ENCODE data around the gene PIGW. TPM values are rescaled to one million over a fixed set of nuclear protein-coding genes. Genes with fewer than 3 reads are reported as not detected.

PIGW gene
- total RNA-seq, 1 experiment from 2014 or later: 8.0 TPM

DNA sequence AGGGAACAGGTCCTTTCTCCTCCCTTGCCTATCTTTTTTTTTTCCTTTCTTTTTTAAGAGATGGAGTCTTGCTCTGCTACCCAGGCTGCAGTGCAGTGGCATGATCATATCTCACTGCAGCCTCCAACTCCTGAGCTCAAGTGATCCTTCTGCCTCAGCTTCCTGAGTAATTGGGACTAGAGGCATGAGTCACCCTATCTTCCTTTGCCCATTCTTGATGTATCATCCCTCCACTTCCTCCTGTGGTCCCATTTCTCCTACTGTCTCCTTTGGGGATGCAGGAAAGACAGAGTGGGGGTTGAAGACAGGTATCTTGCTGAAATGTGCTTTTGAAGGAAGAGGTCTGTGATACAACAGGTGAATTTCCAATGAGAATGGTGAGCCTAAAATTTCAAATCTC lies 5.7 kb upstream of the PIGW start:
- H3K36me3 ChIP-seq (ENCODE audit: low read depth): peaks cover 14% of the 10 kb centered on the region
- POLR2A ChIA-PET (ENCODE audit: unreplicated experiment): interaction anchor here (0.7 kb wide), 1 partner anchor 41 kb away, joined by 3 read pairs; no protein-coding TSS in a partner anchor
- H3K27me3 ChIP-seq (ENCODE audit: insufficient read depth, low read depth): no peaks in the 10 kb centered on the region
- peaks cover 9% of the 10 kb centered on the region; the same call in 1 of the 2 replicates for H3K4me1 ChIP-seq (replicated peaks; ENCODE audit: insufficient read depth)
- no peak overlapping the region for H2AFZ ChIP-seq
- CTCF ChIA-PET: interaction anchor here (0.6 kb wide), 1 partner anchor 15 kb away, joined by 5 read pairs; no protein-coding TSS in a partner anchor
- H3K9me2 ChIP-seq (ENCODE audit: insufficient read depth): no peaks in the 10 kb centered on the region
- intact Hi-C loops (cut with micrococcal nuclease; ENCODE audit: unreplicated experiment): no loop called here
- H3K9me3 ChIP-seq (ENCODE audit: insufficient read depth, low read depth): no peaks in the 10 kb centered on the region
- H3F3A ChIP-seq (ENCODE audit: insufficient read depth, low read depth): peaks cover 23% of the 10 kb centered on the region; the same call in 1 of the 2 replicates
- no peak for DNase-seq
- H3K27ac ChIP-seq: no peak overlapping the region
- TF ChIP-seq CTCF (conservative IDR thresholded peaks at IDR 0.05) (no peak), EZH2 (IDR thresholded peaks at IDR 0.05; ENCODE audit: low read depth) (no peak)
- H3K4me2 ChIP-seq: no peak overlapping the region
- no peak overlapping the region for H3K4me3 ChIP-seq
- BruUV-seq (replicated peaks): no TSS peak
- peaks cover 21% of the 10 kb centered on the region for H3K79me2 ChIP-seq (ENCODE audit: low read depth)
- no peaks in the 10 kb centered on the region for H4K20me1 ChIP-seq (ENCODE audit: insufficient read depth)

- Histone ChIP-seq H3K4me1 (replicated peaks; ENCODE audit: insufficient read depth) (peaks cover 15% of the 10 kb centered on the region; the same call in 1 of the 2 replicates), H2AFZ (no peak overlapping the region), H3K36me3 (ENCODE audit: low read depth) (peaks cover 5% of the 10 kb centered on the region; the same call in 1 of the 2 replicates), H4K20me1 (ENCODE audit: insufficient read depth) (no peaks in the 10 kb centered on the region), H3K4me3 (no peak overlapping the region), H3K9me2 (ENCODE audit: insufficient read depth) (no peaks in the 10 kb centered on the region), H3F3A (ENCODE audit: insufficient read depth, low read depth) (peaks cover 23% of the 10 kb centered on the region; the same call in 1 of the 2 replicates), H3K9me3 (ENCODE audit: insufficient read depth, low read depth) (no peaks in the 10 kb centered on the region), H3K27ac (no peak overlapping the region), H3K79me2 (ENCODE audit: low read depth) (peaks cover 41% of the 10 kb centered on the region), H3K4me2 (no peak overlapping the region), H3K27me3 (ENCODE audit: insufficient read depth, low read depth) (no peaks in the 10 kb centered on the region)
- no TSS peak for BruUV-seq (replicated peaks)
- ChIA-PET CTCF (no interaction called here), POLR2A (ENCODE audit: unreplicated experiment) (interaction anchor here (0.6 kb wide), 1 partner anchor 606 kb away, joined by 5 read pairs; no protein-coding TSS in a partner anchor)
- no peak for DNase-seq
- intact Hi-C loops (cut with micrococcal nuclease; ENCODE audit: unreplicated experiment): no loop called here
- no peak for TF ChIP-seq EZH2 (IDR thresholded peaks at IDR 0.05; ENCODE audit: low read depth)
- no peak for TF ChIP-seq CTCF (conservative IDR thresholded peaks at IDR 0.05)
Observed at GRCh38 chr17:36532435-36532975, 2.3 kb upstream of the PIGW start.

- POLR2A ChIA-PET (ENCODE audit: unreplicated experiment): interaction anchor here (0.7 kb wide), 2 partner anchors 43 to 903 kb away, joined by 3 to 5 read pairs; no protein-coding TSS in a partner anchor
- intact Hi-C loops (cut with micrococcal nuclease; ENCODE audit: unreplicated experiment): loop anchor here (2.0 kb wide), 1 partner anchor 47 kb away; the partner anchor contains the start of gene ZNHIT3
- Histone ChIP-seq H3K27me3 (ENCODE audit: insufficient read depth, low read depth) (no peaks in the 10 kb centered on the region), H4K20me1 (ENCODE audit: insufficient read depth) (no peaks in the 10 kb centered on the region), H2AFZ (peak overlapping the region; percentile 98), H3K9me3 (ENCODE audit: insufficient read depth, low read depth) (no peaks in the 10 kb centered on the region), H3K9me2 (ENCODE audit: insufficient read depth) (no peaks in the 10 kb centered on the region), H3K4me2 (peak overlapping the region; percentile 94), H3K4me3 (peak overlapping the region; percentile 99), H3F3A (ENCODE audit: insufficient read depth, low read depth) (peaks cover 23% of the 10 kb centered on the region; the same call in 1 of the 2 replicates), H3K79me2 (ENCODE audit: low read depth) (peaks cover 49% of the 10 kb centered on the region), H3K4me1 (replicated peaks; ENCODE audit: insufficient read depth) (peaks cover 15% of the 10 kb centered on the region; the same call in 1 of the 2 replicates), H3K27ac (peak overlapping the region; percentile 91), H3K36me3 (ENCODE audit: low read depth) (peaks cover 5% of the 10 kb centered on the region; the same call in 1 of the 2 replicates)
- TSS peak; percentile 30 for BruUV-seq (replicated peaks)
- TF ChIP-seq EZH2 (IDR thresholded peaks at IDR 0.05; ENCODE audit: low read depth) (no peak), CTCF (conservative IDR thresholded peaks at IDR 0.05) (peak; percentile 79)
- CTCF ChIA-PET: no interaction called here
- peak; percentile 66 to 67 for DNase-seq
Observed at GRCh38 chr17:36533935-36534839, 600 bp upstream of the PIGW start.
